ENCODE data around the gene SRP9.

DNA sequence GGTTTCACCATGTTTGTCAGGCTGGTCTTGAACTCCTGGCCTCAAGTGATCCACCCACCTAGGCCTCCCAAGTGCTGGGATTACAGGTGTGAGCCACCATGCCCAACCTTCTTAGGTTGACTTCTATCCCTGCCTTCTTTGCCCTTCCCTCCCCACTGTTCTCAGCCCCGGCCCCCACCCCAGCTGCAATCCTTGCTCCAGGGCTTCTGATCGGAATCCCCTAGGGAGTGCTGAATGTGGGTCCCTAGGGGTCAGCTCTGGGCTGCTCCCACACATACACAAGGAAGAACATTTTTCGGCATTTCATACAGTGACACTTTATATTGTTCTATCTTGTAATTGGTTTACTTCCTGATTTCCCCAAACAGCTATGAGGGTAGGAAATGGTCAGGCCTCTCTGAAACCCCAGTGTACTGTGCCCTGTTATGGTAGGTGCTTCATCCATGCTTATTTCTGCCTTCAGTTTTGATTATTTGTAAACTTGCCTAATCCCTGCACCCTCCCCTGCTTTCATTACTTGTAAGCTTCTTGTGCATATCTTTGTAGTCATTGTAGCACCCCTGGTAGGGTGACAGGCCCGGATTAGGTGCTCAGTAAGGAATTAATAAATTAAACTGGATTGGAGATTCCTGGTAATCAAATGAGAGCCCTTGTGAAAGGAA is 5.8 kb upstream of the SRP9 start:
- TF ChIP-seq, protein P1, sequence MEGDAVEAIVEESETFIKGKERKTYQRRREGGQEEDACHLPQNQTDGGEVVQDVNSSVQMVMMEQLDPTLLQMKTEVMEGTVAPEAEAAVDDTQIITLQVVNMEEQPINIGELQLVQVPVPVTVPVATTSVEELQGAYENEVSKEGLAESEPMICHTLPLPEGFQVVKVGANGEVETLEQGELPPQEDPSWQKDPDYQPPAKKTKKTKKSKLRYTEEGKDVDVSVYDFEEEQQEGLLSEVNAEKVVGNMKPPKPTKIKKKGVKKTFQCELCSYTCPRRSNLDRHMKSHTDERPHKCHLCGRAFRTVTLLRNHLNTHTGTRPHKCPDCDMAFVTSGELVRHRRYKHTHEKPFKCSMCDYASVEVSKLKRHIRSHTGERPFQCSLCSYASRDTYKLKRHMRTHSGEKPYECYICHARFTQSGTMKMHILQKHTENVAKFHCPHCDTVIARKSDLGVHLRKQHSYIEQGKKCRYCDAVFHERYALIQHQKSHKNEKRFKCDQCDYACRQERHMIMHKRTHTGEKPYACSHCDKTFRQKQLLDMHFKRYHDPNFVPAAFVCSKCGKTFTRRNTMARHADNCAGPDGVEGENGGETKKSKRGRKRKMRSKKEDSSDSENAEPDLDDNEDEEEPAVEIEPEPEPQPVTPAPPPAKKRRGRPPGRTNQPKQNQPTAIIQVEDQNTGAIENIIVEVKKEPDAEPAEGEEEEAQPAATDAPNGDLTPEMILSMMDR (IDR thresholded peaks at IDR 0.05) = no peak
- no peak for TF ChIP-seq POLR2A (IDR thresholded peaks at IDR 0.05)
